ENCODE data around the gene CLDN16.
A peak's percentile ranks its signal among the peaks of the same experiment; 100 is the strongest.

CLDN16 gene

GRCh38 chr3:190425833-190426232, 37.9 kb downstream of the CLDN16 start:
- FAIRE-seq = no peak
- TF ChIP-seq TAF1 (IDR thresholded peaks at IDR 0.05; ENCODE audit: low read depth, low read length) (no peak), POLR2AphosphoS5 (IDR thresholded peaks at IDR 0.05; ENCODE audit: low read depth, low read length) (no peak), SPI1 (IDR thresholded peaks at IDR 0.05; ENCODE audit: low read depth, low read length) (no peak), PAX5 (IDR thresholded peaks at IDR 0.05; ENCODE audit: insufficient read depth, low read length, severe bottlenecking) (no peak), POLR2A (IDR thresholded peaks at IDR 0.05; ENCODE audit: low read depth, low read length) (no peak), POU2F2 (IDR thresholded peaks at IDR 0.05; ENCODE audit: low read depth, low read length) (no peak)
- no peak for DNase-seq (ENCODE audit: insufficient read length, low spot score)

GRCh38 chr3:190426806-190427507, 39.0 kb downstream of the CLDN16 start:
- no peak for TF ChIP-seq SPI1 (IDR thresholded peaks at IDR 0.05; ENCODE audit: low read depth, low read length)
- no peak for TF ChIP-seq POLR2AphosphoS5 (IDR thresholded peaks at IDR 0.05; ENCODE audit: low read depth, low read length)
- TF ChIP-seq PAX5 (IDR thresholded peaks at IDR 0.05; ENCODE audit: insufficient read depth, low read length, severe bottlenecking) = no peak
- TF ChIP-seq POU2F2 (IDR thresholded peaks at IDR 0.05; ENCODE audit: low read depth, low read length) = no peak
- no peak for TF ChIP-seq TAF1 (IDR thresholded peaks at IDR 0.05; ENCODE audit: low read depth, low read length)
- TF ChIP-seq POLR2A (IDR thresholded peaks at IDR 0.05; ENCODE audit: low read depth, low read length) = no peak
- no peak for DNase-seq (ENCODE audit: insufficient read length, low spot score)
- FAIRE-seq = no peak

- TF ChIP-seq POLR2A (IDR thresholded peaks at IDR 0.05; ENCODE audit: low read depth, low read length) = no peak
- no peak for TF ChIP-seq TAF1 (IDR thresholded peaks at IDR 0.05; ENCODE audit: low read depth, low read length)
- TF ChIP-seq SPI1 (IDR thresholded peaks at IDR 0.05; ENCODE audit: low read depth, low read length) = no peak
- TF ChIP-seq POLR2AphosphoS5 (IDR thresholded peaks at IDR 0.05; ENCODE audit: low read depth, low read length) = no peak
- FAIRE-seq (no peak), DNase-seq (ENCODE audit: insufficient read length, low spot score) (no peak)
Measured at GRCh38 chr3:190429681-190430080, 41.7 kb downstream of the CLDN16 start.

GRCh38 chr3:190430906-190431305, 42.9 kb downstream of the CLDN16 start:
- DNase-seq (ENCODE audit: insufficient read length, low spot score) (no peak), FAIRE-seq (no peak)

GRCh38 chr3:190432216-190432615, 44.3 kb downstream of the CLDN16 start:
- FAIRE-seq = no peak
- DNase-seq (ENCODE audit: insufficient read length, low spot score) = no peak
- TF ChIP-seq PAX5 (IDR thresholded peaks at IDR 0.05; ENCODE audit: insufficient read depth, low read length, severe bottlenecking) = no peak
- no peak for TF ChIP-seq POLR2A (IDR thresholded peaks at IDR 0.05; ENCODE audit: low read depth, low read length)
- TF ChIP-seq POLR2AphosphoS5 (IDR thresholded peaks at IDR 0.05; ENCODE audit: low read depth, low read length) = no peak
- no peak for TF ChIP-seq POU2F2 (IDR thresholded peaks at IDR 0.05; ENCODE audit: low read depth, low read length)
- no peak for TF ChIP-seq SPI1 (IDR thresholded peaks at IDR 0.05; ENCODE audit: low read depth, low read length)
- TF ChIP-seq TAF1 (IDR thresholded peaks at IDR 0.05; ENCODE audit: low read depth, low read length) = no peak

More at GRCh38 chr3:190430906-190431305, 42.9 kb downstream of the CLDN16 start:
- TF ChIP-seq TAF1 (IDR thresholded peaks at IDR 0.05; ENCODE audit: low read depth, low read length) = no peak
- no peak for TF ChIP-seq PAX5 (IDR thresholded peaks at IDR 0.05; ENCODE audit: insufficient read depth, low read length, severe bottlenecking)
- no peak for TF ChIP-seq SPI1 (IDR thresholded peaks at IDR 0.05; ENCODE audit: low read depth, low read length)
- TF ChIP-seq POLR2AphosphoS5 (IDR thresholded peaks at IDR 0.05; ENCODE audit: low read depth, low read length) = no peak
- no peak for TF ChIP-seq POU2F2 (IDR thresholded peaks at IDR 0.05; ENCODE audit: low read depth, low read length)
- no peak for TF ChIP-seq POLR2A (IDR thresholded peaks at IDR 0.05; ENCODE audit: low read depth, low read length)

GRCh38 chr3:190433626-190434025, 45.7 kb downstream of the CLDN16 start:
- DNase-seq (ENCODE audit: insufficient read length, low spot score) = no peak
- FAIRE-seq = no peak
- TF ChIP-seq POU2F2 (IDR thresholded peaks at IDR 0.05; ENCODE audit: low read depth, low read length) (no peak), TAF1 (IDR thresholded peaks at IDR 0.05; ENCODE audit: low read depth, low read length) (no peak), PAX5 (IDR thresholded peaks at IDR 0.05; ENCODE audit: insufficient read depth, low read length, severe bottlenecking) (no peak), POLR2AphosphoS5 (IDR thresholded peaks at IDR 0.05; ENCODE audit: low read depth, low read length) (no peak), SPI1 (IDR thresholded peaks at IDR 0.05; ENCODE audit: low read depth, low read length) (0 out of 2 replicates have a peak, but pooled peaks have one; percentile 15), POLR2A (IDR thresholded peaks at IDR 0.05; ENCODE audit: low read depth, low read length) (no peak)

- TF ChIP-seq SPI1 (IDR thresholded peaks at IDR 0.05; ENCODE audit: low read depth, low read length) (no peak), POLR2AphosphoS5 (IDR thresholded peaks at IDR 0.05; ENCODE audit: low read depth, low read length) (no peak), TAF1 (IDR thresholded peaks at IDR 0.05; ENCODE audit: low read depth, low read length) (no peak), PAX5 (IDR thresholded peaks at IDR 0.05; ENCODE audit: insufficient read depth, low read length, severe bottlenecking) (no peak), POLR2A (IDR thresholded peaks at IDR 0.05; ENCODE audit: low read depth, low read length) (no peak), POU2F2 (IDR thresholded peaks at IDR 0.05; ENCODE audit: low read depth, low read length) (no peak)
- FAIRE-seq = no peak
- DNase-seq (ENCODE audit: insufficient read length, low spot score) = no peak
Measured at GRCh38 chr3:190435618-190436017, 47.7 kb downstream of the CLDN16 start.

- TF ChIP-seq POU2F2 (IDR thresholded peaks at IDR 0.05; ENCODE audit: low read depth, low read length) = no peak
- no peak for TF ChIP-seq SPI1 (IDR thresholded peaks at IDR 0.05; ENCODE audit: low read depth, low read length)
- no peak for TF ChIP-seq POLR2AphosphoS5 (IDR thresholded peaks at IDR 0.05; ENCODE audit: low read depth, low read length)
- no peak for TF ChIP-seq TAF1 (IDR thresholded peaks at IDR 0.05; ENCODE audit: low read depth, low read length)
- no peak for TF ChIP-seq POLR2A (IDR thresholded peaks at IDR 0.05; ENCODE audit: low read depth, low read length)
- no peak for TF ChIP-seq PAX5 (IDR thresholded peaks at IDR 0.05; ENCODE audit: insufficient read depth, low read length, severe bottlenecking)
- no peak for DNase-seq (ENCODE audit: insufficient read length, low spot score)
- no peak for FAIRE-seq
Measured at GRCh38 chr3:190436331-190436730, 48.4 kb downstream of the CLDN16 start.

GRCh38 chr3:190442240-190442639, 54.3 kb downstream of the CLDN16 start:
- TF ChIP-seq TAF1 (IDR thresholded peaks at IDR 0.05; ENCODE audit: low read depth, low read length) (no peak), PAX5 (IDR thresholded peaks at IDR 0.05; ENCODE audit: insufficient read depth, low read length, severe bottlenecking) (no peak), POLR2A (IDR thresholded peaks at IDR 0.05; ENCODE audit: low read depth, low read length) (no peak), SPI1 (IDR thresholded peaks at IDR 0.05; ENCODE audit: low read depth, low read length) (no peak), POU2F2 (IDR thresholded peaks at IDR 0.05; ENCODE audit: low read depth, low read length) (no peak), POLR2AphosphoS5 (IDR thresholded peaks at IDR 0.05; ENCODE audit: low read depth, low read length) (no peak)
- no peak for FAIRE-seq
- no peak for DNase-seq (ENCODE audit: insufficient read length, low spot score)

Measured in GM12891 (cell line).